LNCaP clone FGC (cell line): ENCODE measurements around the gene CPSF4.

Source experiments
- DNase-seq: peaks from one replicate; pipeline ENCODE4 v3.0.0-alpha.2; 2011; ENCODE audit warnings: low read depth
- H3K4me3 ChIP-seq: 2 replicates; pipeline ENCODE4 v1.5.1; 2011; ENCODE audit warnings: mild to moderate bottlenecking, low read depth, low read length, control low read depth
- CTCF ChIP-seq: IDR thresholded peaks from 2 replicates; pipeline ENCODE4 v1.5.1; 2012; ENCODE audit warnings: mild to moderate bottlenecking; ENCODE audit not compliant: control insufficient read depth, insufficient read depth; ENCODE audit errors: extremely low read depth

Gene CPSF4

GRCh38 chr7:99485094-99485493, 46.4 kb downstream of the CPSF4 start:
- no peak for DNase-seq

GRCh38 chr7:99489235-99489634, 50.5 kb downstream of the CPSF4 start:
- no peak overlapping the region for H3K4me3 ChIP-seq
- TF ChIP-seq CTCF = no peak
- DNase-seq = no peak

More at GRCh38 chr7:99485094-99485493, 46.4 kb downstream of the CPSF4 start:
- no peak for TF ChIP-seq CTCF
- no peak overlapping the region for H3K4me3 ChIP-seq

- H3K4me3 ChIP-seq = no peak overlapping the region
- TF ChIP-seq CTCF = no peak
- DNase-seq = no peak
These were observed 52.1 kb downstream of the CPSF4 start for GRCh38 chr7:99490878-99491277.

- DNase-seq = no peak
- no peak overlapping the region for H3K4me3 ChIP-seq
- no peak for TF ChIP-seq CTCF
These were observed 55.1 kb downstream of the CPSF4 start for GRCh38 chr7:99493823-99494222.

- no peak for TF ChIP-seq CTCF
- peak overlapping the region; percentile 94 for H3K4me3 ChIP-seq
- no peak for DNase-seq
These were observed 59.2 kb downstream of the CPSF4 start for GRCh38 chr7:99497766-99498545.

- no peak for DNase-seq
- TF ChIP-seq CTCF = no peak
- H3K4me3 ChIP-seq = peak overlapping the region; percentile 94
These were observed 59.8 kb downstream of the CPSF4 start for GRCh38 chr7:99498546-99498944.

- no peak for DNase-seq
- H3K4me3 ChIP-seq = peak overlapping the region; percentile 94
- no peak for TF ChIP-seq CTCF
These were observed 60.6 kb downstream of the CPSF4 start for GRCh38 chr7:99499371-99499720.
